Superior temporal gyrus (tissue), 1 donor: ENCODE results near the gene CACNA1C.

Experiments
- DNase-seq: peaks from one replicate; pipeline ENCODE4 v3.0.0-alpha.2; 2016; ENCODE audit errors: extremely low spot score

CACNA1C gene

DNA sequence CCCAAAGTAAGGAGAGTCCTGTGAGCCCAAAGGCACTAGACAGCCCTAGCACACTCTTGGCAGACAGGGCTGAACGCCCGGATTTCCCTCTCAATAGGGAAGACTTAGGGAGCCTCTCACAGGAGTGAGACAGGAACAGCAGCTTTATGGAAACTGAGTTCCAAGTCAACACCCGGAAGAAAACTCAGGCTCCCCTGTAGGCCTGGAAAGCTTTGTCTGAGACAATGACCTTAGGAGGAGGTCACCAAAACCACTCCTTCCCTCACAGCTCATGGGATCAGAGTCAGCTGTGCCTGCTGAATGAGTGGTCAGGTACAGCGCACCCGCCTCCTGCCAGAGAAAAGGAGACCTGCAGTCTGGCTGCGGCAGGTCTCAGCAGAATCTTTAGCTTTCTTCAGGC lies 229.5 kb downstream of the CACNA1C start:
- DNase-seq, result no peak

DNA sequence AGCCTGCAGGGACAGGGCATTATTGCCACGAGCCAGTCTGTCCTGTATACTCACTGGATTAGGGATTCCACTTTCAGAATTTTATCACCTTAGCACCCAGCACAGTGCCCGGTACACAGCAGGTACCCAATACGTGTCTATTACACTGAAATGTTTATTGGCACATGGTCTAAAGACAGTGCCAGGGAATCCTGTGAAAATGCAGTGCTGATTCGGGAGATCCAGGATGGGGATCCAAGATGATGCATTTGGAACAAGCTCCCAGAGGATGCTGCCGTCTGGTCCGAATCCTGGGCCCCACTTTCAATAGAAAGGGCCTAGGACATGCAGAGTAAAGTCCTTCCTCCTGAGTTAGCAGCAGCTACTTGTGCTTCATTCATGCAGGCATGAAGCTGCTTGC lies 230.7 kb downstream of the CACNA1C start:
- DNase-seq, result no peak

DNA sequence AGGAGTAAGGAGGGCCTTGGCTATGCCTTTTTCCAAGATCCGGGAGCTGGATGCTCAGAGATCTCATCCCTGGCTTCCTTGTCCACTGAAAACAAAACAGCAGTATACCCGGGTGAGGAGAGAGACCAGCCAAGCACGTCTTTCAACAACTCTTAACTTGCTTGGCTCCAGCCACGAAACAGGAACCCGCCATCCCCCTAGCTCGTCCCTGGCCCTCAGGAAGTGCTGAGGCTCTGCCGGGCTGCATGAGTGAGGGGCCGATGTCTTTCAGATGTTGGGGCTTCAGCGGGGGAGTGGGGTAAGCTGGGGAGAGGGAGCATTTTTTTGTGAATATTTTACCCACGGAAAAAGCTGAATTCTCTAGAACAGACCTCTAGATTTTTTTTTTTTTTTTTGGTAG lies 231.1 kb downstream of the CACNA1C start:
- no peak for DNase-seq

DNA sequence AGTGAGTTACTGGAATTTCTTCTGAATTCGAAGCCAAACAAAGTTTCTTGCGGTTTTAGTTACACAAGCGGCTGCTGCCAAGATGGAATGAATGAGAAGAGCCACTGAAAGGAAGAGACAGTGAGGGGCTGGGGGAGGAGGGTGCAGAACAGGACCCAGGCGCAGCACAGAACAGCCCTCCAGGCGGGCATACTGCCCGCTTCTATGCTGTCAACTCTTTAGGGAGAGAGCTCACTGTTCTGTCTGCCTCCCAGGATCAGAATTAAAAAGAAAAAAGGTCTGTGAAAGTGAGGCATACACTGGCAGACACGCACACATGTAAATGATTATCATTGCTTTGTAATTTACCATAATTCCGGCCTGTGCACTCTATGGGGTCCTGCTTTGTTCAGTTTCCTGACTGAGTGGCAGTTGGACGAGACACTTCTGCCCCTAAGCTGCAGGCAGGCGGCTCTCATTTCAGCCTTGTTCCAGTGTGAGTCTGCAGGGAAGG lies 231.6 kb downstream of the CACNA1C start:
- no peak for DNase-seq

DNA sequence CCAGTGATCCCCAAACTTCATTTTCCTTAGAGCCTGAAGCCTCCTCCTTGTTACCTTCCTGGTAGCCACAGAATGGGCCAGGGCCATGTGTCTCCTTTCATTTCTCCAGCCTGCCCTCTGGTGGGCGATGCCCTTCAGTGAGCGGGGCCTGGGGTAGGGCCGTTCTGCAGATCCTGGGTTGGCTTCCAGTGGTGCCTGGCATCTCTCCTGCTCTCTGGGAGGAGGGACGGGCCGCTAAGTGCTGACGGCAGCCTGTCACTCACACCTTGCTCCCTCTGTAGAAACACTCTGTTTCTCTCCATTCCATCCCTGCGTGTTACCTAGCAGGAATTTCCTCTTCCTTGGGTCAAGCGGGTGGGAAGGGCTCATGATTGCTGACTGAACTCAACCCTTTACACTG lies 232.1 kb downstream of the CACNA1C start:
- peak; percentile 76 for DNase-seq

DNA sequence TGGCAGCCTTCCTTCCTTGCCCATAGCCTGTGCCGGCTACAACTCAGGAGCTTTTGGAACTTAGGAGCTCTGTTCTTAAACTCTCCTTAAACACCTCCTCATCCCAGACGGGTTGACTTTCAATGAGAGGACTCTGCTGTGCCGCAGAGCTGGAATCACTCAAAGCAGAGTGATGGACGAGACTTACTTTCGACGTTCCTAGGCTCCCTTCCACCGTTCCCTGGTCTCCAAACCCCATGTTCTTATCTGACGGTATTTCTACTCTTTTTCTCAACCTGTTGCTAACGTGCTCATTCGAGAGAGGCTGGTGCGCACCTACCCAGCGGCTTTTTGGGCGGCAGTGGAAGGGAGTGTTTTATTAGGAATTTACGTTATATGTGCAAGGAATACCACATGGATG lies 232.7 kb downstream of the CACNA1C start:
- DNase-seq, result no peak

DNA sequence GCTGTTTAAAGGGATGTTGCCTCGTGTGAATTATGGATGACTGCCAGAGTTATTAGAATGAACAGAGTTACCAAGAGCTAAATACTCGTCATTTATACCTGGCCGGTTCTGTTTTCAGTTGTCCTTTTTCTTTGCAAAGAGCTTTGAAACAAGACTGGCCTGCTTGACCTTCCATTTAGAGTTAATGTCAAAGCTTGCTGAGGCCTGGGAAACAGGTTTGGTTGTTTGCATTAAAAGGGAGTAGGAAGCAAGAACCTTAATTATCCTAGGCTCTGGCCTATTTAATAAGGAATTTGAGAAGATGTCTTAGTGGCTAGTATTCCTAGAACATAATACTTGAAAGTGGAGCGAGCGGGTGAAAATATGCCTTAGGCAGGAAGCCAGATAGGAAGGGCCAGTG lies 233.3 kb downstream of the CACNA1C start:
- no peak for DNase-seq

DNA sequence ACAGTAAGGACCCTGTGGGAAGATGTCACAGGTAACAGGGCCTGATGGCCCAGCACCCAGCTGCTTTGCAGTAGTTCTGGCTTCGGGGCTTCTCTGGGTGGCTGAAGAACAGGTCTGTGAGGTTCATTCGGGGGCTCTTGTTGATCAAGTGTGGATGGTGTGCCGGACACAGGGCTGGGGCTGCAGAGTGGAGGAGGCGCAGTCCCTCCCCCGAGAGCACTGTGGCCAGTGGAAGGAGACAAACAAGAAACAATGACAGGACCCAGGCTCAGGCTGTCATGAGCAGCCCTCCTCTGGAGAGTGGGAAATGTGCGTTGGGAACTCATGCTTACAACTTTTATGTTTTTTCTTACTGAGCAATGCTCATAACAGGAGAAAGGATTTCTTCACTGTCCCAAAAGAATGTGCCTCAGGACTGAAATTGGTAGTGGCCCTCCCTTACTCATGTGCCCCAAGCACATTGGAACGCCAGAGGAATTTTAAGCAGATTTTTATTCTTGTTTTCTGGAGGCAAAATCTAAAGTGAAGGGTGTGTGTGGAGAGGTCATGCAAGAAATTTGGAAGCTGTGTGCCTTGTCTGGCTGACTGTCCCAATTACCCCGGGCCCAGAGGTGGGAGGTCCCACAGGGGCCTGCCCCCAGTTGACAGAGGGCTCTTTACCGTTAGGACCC lies 233.8 kb downstream of the CACNA1C start:
- DNase-seq, result no peak

DNA sequence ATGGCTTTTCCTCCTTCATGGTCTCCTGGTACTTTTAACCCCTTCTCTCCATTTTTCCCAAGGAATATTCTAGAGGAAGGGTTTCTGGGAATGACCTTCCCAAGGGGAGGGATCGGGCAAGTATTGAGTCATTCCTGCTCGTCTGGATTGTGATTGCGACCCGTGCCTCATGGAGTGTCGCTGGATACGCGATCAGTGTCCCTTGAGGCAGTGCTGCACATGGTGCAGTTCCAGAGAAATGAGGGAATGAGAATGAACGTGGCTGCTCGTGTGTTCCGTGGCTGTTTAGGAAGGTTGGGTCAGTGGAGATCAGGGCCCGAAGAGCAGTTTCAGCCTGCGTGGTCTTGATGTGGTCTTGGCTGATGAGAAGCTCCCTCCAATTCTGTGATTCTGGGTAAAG lies 234.4 kb downstream of the CACNA1C start:
- no peak for DNase-seq

DNA sequence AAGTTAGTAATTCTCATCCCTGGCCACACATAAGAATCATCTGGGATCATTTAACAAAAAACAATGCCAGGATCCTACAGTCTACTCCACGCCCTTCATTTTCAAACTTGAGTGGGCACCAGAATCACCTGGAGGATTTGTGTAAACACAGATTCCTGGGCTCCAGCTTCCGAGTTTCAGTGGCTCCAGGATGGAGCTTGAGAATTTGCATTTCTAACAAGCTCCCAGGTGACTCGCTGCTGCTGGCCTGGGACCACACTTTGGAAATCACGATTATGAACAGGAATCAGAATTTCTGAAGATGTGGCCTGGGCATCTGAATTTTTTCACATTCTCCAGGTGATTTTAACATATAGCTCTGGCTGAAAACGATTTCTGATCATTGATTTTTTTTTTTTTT lies 234.8 kb downstream of the CACNA1C start:
- DNase-seq, result no peak

DNA sequence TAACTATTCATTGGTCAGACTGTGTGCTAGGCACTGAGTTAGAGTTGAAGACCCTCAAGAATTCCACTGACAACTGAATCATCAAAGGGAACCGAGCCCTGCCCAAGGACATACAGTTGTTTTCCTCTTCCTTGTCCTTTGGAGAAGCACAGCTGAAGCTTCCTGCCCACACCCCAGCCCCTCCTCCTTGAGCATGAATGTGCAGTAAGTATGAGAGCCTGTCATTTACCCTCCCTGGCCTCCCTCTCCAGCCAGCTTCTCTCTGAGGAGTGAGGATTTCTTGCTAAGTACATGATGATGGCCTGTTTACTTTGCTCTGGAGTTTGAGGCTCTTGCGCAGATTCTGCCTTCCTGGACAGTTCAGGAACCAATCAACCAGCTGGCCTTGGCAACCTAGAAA lies 235.2 kb downstream of the CACNA1C start:
- DNase-seq, result no peak

DNA sequence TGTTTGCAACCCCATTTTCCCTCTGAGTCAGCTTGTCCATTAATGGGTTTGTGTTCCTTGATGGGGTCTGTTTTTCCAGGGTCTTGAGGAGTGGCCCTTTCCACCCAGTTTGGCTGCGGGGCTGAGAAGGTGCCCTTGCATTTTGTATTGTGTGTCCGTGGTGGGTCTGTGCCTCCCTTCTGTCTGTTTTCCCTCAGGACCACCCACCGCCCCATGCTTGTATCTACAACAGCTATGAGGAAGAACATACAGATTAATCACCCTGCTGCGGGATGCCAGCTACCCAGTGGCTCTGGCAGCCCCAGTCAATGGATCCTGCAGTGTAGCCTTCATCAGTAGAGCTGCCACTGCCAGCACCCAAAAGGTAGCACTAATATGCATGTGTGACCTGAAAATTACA lies 235.7 kb downstream of the CACNA1C start:
- DNase-seq, result no peak

DNA sequence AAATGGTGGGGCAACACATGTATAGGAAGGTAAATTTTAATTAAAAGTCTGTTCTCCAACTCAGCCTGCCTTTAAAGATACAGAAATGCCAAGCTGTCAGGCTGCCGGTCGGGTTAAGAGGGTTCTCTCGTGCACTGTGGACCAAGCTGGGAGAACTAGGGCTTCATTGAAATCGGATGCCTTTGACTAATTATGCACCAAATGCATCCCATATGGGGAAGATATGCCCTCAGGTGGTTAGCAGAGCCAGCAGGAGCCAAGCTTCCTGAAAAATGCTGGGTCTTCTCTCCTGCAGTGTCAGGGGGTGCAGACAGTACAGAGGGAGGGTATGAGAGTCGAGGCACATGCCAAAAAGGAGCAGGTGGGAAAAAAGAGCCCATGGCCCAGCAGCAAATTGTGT lies 236.1 kb downstream of the CACNA1C start:
- no peak for DNase-seq

DNA sequence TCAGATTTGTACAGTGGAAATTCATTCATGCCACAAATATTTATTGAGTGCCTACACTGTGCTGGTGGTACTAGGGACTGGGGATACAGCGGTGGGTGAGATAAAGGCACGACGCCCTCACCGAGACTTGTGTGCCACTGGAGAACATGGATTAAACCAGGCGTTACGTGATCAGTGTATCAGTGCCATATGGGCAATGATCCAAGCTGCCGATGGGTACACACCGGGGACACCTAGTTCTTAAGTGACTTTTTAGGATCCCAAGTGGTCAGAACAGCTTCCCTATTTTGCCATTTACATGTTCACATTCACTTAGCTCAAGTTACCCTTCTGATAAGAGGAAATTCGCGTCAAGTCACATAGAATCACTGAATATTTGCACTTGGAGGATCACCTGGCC lies 236.7 kb downstream of the CACNA1C start:
- no peak for DNase-seq

DNA sequence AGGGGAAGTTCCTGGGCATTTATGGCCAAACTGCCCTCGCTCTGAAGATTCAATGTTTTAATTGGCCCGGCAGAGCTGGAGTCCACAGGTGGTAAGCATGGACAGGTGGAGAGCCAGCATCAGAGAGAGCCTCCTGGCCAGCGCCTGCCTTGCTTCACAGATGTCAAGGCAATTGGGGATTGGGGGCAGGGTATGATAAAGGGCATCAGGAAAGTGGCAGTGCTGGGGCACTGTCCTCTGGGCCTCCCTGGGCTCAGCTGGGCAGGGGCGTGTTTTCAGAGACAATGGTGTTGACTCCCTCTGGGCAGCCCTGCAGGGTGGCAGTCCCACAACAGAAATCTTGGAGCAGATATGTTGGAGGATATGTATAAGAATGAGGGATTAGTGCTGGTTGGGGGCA lies 237.3 kb downstream of the CACNA1C start:
- no peak for DNase-seq

DNA sequence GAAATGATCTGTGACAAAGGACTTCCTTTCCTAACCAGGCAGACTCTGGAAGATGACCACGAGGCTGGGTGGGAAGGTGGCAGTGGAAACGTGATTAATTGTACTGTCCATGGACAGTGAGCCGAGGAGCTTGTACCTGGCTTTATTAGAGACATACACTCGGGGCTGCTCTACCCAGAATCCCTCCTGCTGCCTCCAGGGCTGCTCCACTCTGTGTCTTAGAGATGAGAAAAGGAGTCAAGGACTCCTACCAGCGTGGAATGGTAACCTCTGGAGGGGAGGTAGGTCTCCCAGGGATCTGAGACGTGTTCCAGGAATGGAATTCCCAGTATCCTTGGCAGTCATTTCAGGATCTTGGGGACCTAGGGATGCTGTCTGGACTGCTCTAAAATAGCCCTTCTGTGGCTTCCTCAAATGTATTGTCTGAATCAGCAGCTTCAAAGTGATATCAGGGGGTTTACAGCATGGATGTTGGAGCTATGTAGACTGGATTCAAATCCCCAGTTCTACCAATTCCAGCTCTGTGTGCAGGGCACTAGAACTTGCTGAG lies 237.8 kb downstream of the CACNA1C start:
- DNase-seq, result no peak

DNA sequence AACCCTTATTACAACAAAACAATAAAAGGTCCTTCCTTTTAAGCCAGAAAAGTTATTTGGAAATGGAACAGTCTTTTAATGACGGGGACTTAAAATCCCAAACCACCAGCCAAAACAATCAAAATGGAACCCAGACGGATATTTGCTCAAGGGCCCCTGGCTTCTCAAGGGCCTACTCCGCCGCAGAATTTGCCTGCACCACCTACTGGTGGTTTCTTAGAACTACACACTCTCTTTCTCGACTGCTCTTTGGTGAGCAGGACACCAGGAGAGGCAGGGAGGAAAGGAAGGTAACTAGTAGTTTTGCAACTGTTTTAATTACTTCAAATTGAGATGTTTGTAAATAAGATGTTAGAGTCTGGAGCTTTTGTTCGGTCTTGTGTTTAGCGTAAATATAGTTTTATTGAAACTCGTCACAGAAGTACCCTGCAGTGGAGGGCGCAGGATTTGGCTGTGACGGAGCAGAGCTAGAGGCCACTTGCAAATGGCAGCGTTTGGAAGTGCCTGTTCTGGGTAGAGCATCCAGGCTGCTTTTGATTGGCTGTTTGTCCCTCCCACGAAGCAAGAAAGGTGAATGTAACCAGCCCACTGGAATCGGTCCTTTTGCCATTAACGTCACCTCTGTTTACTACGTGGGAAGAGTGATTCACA lies 238.5 kb downstream of the CACNA1C start:
- DNase-seq, result peak; percentile 68

DNA sequence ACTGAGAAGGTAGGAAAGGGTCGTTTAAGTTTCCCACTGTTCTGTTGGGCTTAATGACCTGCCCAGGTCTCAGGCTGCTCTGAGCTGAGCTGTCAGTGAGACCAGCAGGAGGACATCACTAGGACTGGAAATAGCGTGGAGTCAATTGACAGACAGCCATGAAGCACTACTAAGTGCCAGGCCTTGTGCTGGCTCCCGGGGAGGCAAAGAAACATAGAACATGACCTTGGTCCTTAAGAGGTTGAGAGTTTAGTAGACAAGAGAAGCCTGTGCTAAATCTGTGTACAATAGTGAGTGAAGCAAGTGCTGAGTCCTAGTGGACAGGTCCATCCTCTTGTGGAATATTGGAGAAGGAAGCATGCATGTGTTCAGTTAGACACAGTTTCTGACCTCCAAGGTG lies 239.2 kb downstream of the CACNA1C start:
- no peak for DNase-seq

DNA sequence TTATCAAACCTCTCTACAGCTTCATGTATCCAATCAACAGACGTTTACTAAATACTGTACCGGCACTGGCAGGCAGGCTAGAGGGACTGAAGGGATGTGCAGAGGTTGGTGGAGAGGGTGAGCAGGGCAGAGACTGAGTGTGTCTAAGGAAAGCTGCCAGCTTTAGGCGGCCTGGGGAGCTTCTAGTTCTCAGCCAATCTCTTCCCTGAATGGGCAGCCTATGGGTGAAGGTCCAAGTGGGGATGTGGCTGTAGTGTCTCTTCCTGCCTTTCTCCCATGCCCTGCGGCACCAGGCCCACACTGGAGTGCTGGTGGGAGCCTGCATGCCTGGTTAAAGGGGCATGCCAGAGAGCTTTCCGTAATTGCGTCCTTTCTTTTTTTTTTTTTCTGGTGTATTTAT lies 239.8 kb downstream of the CACNA1C start:
- no peak for DNase-seq

DNA sequence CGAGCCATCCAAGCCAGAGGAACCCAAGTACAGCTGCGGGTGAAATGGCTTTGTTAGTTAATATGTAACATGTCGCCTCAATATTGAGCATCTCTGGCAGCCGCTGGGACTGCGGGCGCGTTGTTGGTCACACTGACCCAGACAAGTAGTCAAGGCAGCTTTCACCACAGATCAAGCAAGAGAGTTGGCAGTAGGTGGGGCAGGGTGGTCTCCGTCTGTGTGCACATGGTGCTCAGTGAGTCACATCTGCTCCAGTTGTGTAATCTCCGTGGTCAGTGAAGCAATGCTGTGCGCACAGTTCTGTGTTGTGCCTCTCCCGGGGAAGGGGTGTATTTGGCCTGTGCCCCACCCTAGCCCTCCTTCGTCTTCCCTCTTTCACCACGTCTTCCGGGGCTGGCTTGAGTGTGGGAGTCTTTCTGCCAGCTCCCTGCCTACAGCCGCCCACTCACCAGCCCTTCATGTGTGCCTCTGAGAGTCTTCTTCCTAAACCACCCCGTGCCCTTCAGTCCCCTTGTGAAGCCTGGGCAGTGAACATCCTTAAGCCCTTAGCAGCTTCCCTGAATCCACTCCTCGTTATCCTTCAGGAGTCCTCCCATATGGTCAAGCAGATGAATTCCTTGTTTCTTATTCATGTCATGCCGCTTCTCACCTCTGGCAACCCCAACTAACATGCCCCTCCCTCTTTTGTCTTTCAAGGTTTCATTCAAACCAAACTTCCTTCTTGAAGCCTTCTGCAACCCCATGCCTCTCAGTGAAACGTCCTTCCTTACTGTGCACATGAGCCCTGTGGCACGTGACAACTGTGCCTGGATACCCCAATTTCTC lies 242.1 kb downstream of the CACNA1C start:
- no peak for DNase-seq

DNA sequence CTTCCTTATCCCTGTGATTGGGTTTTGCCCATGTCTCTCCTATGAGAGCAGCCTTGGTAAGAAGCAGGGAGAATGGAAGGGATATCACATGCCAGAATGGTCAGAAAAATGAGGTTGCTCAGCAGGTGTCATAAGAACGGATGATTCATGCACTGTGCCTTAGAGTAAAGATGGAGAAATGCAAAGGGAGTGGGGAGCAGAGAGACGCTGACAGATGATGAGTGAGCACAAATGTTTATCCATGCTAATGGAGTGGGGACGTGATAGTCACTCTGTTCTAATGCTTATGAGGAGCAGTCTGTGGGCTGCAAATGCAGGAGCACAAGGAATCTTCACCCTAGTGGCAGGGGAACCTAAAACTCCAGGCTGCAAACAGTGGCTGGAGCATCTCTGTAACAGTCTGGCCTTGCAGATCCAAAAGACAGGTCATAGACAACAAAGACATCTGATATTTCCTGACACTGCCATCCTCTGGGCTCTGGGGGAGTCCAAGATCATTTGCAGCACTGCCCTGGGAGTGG lies 243.2 kb downstream of the CACNA1C start:
- peak; percentile 43 for DNase-seq

DNA sequence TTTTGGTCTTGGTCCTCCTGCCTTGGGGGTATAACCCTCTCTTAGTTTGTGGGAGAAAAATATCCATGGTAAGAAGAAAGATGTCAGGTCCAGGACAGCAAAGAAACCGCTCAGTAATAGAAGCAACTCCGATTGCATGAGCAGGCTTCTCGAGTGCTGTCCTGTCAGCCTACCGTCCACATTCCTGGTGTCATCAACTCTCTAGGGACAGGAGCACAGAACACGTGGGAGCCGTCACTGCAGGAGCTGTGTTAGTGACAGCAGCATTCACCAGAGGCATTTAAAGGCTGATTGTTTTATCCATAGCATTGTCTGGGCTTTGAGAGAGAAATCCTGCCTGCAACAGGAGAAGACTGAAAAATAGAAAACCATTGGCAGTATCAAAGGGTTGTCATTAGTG lies 244.2 kb downstream of the CACNA1C start:
- no peak for DNase-seq
